ENCODE data around the gene MICAL3. TPM values are rescaled to one million over a fixed set of nuclear protein-coding genes. Genes with fewer than 3 reads are reported as not detected.

MICAL3 gene
- total RNA-seq, 1 donor from 2014 or later, result 90.4 TPM

GRCh38 chr22:17806437-17806836, 217.9 kb downstream of the MICAL3 start:
- intact Hi-C loops (cut with micrococcal nuclease), result no loop called here
- no peak for DNase-seq
- ATAC-seq, result no peak

GRCh38 chr22:17804331-17805080, 219.9 kb downstream of the MICAL3 start:
- intact Hi-C loops (cut with micrococcal nuclease), result no loop called here
- ATAC-seq (no peak), DNase-seq (no peak)

- ATAC-seq (no peak), DNase-seq (peak; percentile 24)
- intact Hi-C loops (cut with micrococcal nuclease), result no loop called here
These were observed 220.6 kb downstream of the MICAL3 start for GRCh38 chr22:17803609-17804270.

GRCh38 chr22:17802822-17803221, 221.5 kb downstream of the MICAL3 start:
- peak; percentile 5 for ATAC-seq
- no peak for DNase-seq
- intact Hi-C loops (cut with micrococcal nuclease), result no loop called here

- peak; percentile 18 for DNase-seq
- no peak for ATAC-seq
- intact Hi-C loops (cut with micrococcal nuclease), result no loop called here
These were observed 221.9 kb downstream of the MICAL3 start for GRCh38 chr22:17802411-17802810.

- ATAC-seq (no peak), DNase-seq (no peak)
- intact Hi-C loops (cut with micrococcal nuclease), result no loop called here
These were observed 226.4 kb downstream of the MICAL3 start for GRCh38 chr22:17797721-17798559.

- intact Hi-C loops (cut with micrococcal nuclease), result no loop called here
- ATAC-seq, result no peak
- DNase-seq, result no peak
These were observed 227.7 kb downstream of the MICAL3 start for GRCh38 chr22:17796695-17797094.

GRCh38 chr22:17795661-17796548, 228.5 kb downstream of the MICAL3 start:
- DNase-seq, result no peak
- intact Hi-C loops (cut with micrococcal nuclease), result no loop called here
- no peak for ATAC-seq

GRCh38 chr22:17794726-17795542, 229.4 kb downstream of the MICAL3 start:
- intact Hi-C loops (cut with micrococcal nuclease), result no loop called here
- peak; percentile 25 for DNase-seq
- ATAC-seq, result no peak

- no peak for ATAC-seq
- intact Hi-C loops (cut with micrococcal nuclease), result no loop called here
- peak; percentile 34 for DNase-seq
These were observed 231.4 kb downstream of the MICAL3 start for GRCh38 chr22:17792854-17793434.

- intact Hi-C loops (cut with micrococcal nuclease), result no loop called here
These were observed 232.1 kb downstream of the MICAL3 start for GRCh38 chr22:17792299-17792698.

GRCh38 chr22:17791196-17791595, 233.2 kb downstream of the MICAL3 start:
- intact Hi-C loops (cut with micrococcal nuclease), result no loop called here
- DNase-seq, result no peak
- ATAC-seq, result no peak

More at GRCh38 chr22:17792299-17792698, 232.1 kb downstream of the MICAL3 start:
- DNase-seq (peak; percentile 18), ATAC-seq (no peak)

- intact Hi-C loops (cut with micrococcal nuclease), result no loop called here
These were observed 234.8 kb downstream of the MICAL3 start for GRCh38 chr22:17789379-17790200.

GRCh38 chr22:17788528-17789378, 235.6 kb downstream of the MICAL3 start:
- intact Hi-C loops (cut with micrococcal nuclease), result no loop called here
- DNase-seq, result peak; percentile 26
- no peak for ATAC-seq

More at GRCh38 chr22:17789379-17790200, 234.8 kb downstream of the MICAL3 start:
- ATAC-seq (no peak), DNase-seq (no peak)

- intact Hi-C loops (cut with micrococcal nuclease), result no loop called here
- no peak for ATAC-seq
- peak; percentile 31 for DNase-seq
These were observed 236.5 kb downstream of the MICAL3 start for GRCh38 chr22:17787716-17788330.

GRCh38 chr22:17787241-17787640, 237.1 kb downstream of the MICAL3 start:
- ATAC-seq (peak; percentile 38), DNase-seq (no peak)
- intact Hi-C loops (cut with micrococcal nuclease), result no loop called here
